Neural progenitor cell (in vitro differentiated cells): ENCODE results near the gene LIPC.

Experiments
- CTCF ChIP-seq: fragments of 200-600 bp; sonication (generic); IDR thresholded peaks from 2 replicates; pipeline ENCODE4 v1.5.1; 2017; ENCODE audit warnings: antibody characterized with exemption, mild to moderate bottlenecking
- EZH2 ChIP-seq: fragments of 200-600 bp; sonication (generic); IDR thresholded peaks from 2 replicates; pipeline ENCODE4 v1.6.1; 2017; ENCODE audit warnings: antibody characterized with exemption, mild to moderate bottlenecking, moderate library complexity
- EZH2phosphoT487 ChIP-seq: fragments of 200-600 bp; sonication (generic); IDR thresholded peaks from 2 replicates; pipeline ENCODE4 v1.6.1; 2017; ENCODE audit warnings: antibody characterized with exemption

- TF ChIP-seq CTCF (no peak), EZH2 (no peak), EZH2phosphoT487 (no peak)
Measured at GRCh38 chr15:58497046-58497785, 65.4 kb downstream of the LIPC start.
